Skeletal muscle satellite cell (primary cell): Measurements from ENCODE around the gene APBB2.
"Not testable (repeated sequence)": the region's sequence is repeated elsewhere in the genome, so short reads cannot be mapped to it uniquely, and the experiment has no call there.

Experiments
- H3K27me3 ChIP-seq: 2 replicates; pipeline ENCODE4 v1.7.0; 2013; ENCODE audit warnings: low read length; ENCODE audit not compliant: control insufficient read depth, insufficient read depth
- H3K36me3 ChIP-seq: 2 replicates; pipeline ENCODE4 v1.7.0; 2013; ENCODE audit warnings: mild to moderate bottlenecking, control low read depth, low read length; ENCODE audit not compliant: insufficient read depth
- H3K4me1 ChIP-seq: 2 replicates; pipeline ENCODE4 v1.7.0; 2013; ENCODE audit warnings: low read length; ENCODE audit not compliant: control insufficient read depth, insufficient read depth
- H3K4me2 ChIP-seq: 2 replicates; pipeline ENCODE4 v1.7.0; 2013; ENCODE audit warnings: mild to moderate bottlenecking, low read length
- H3K4me3 ChIP-seq: 2 replicates; pipeline ENCODE4 v1.7.0; 2013; ENCODE audit warnings: low read length
- H3K9ac ChIP-seq: 2 replicates; pipeline ENCODE4 v1.7.0; 2013; ENCODE audit warnings: mild to moderate bottlenecking, low read depth, low read length, moderate library complexity
- H3K9me3 ChIP-seq: replicated peaks from 2 replicates; pipeline ENCODE4 v1.7.0; 2013; ENCODE audit warnings: mild to moderate bottlenecking, control low read depth, low read length

The APBB2 gene

GRCh38 chr4:41154010-41154813 lies 60.1 kb downstream of the APBB2 start:
- Histone ChIP-seq H3K4me3 (no peak overlapping the region), H3K4me1 (peaks cover 66% of the 10 kb centered on the region), H3K36me3 (peaks cover 3% of the 10 kb centered on the region), H3K27me3 (no peaks in the 10 kb centered on the region), H3K4me2 (peak overlapping the region; percentile 68), H3K9ac (peak overlapping the region; percentile 70), H3K9me3 (no peaks in the 10 kb centered on the region)

- Histone ChIP-seq H3K4me2 (no peak overlapping the region), H3K9ac (no peak overlapping the region), H3K9me3 (no peaks in the 10 kb centered on the region), H3K27me3 (no peaks in the 10 kb centered on the region), H3K4me1 (peaks cover 65% of the 10 kb centered on the region), H3K4me3 (no peak overlapping the region), H3K36me3 (no peaks in the 10 kb centered on the region)
These were observed 63.9 kb downstream of the APBB2 start for GRCh38 chr4:41150401-41150800.

DNA sequence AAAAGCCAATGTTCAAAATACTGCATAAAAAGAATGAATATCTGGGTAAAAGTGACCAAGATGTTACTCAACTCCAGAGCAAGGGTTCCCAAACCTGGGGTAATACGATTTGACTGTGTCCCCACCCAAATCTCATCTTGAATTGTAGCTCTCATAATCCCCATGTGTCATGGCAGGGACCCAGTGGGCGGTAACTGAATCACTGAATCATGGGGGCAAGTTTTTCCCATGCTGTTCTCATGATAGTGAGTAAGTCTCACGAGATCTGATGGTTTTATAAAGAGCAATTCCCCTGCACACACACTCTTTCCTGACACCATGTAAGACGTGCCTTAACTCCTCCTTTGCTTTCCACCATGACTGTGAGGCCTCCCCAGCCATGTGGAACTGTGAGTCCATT lies 64.8 kb downstream of the APBB2 start:
- not testable (repeated sequence) for H3K9ac ChIP-seq, H3K9me3 ChIP-seq, H3K36me3 ChIP-seq, H3K27me3 ChIP-seq, H3K4me3 ChIP-seq, H3K4me2 ChIP-seq
- H3K4me1 ChIP-seq: peaks cover 65% of the 10 kb centered on the region

DNA sequence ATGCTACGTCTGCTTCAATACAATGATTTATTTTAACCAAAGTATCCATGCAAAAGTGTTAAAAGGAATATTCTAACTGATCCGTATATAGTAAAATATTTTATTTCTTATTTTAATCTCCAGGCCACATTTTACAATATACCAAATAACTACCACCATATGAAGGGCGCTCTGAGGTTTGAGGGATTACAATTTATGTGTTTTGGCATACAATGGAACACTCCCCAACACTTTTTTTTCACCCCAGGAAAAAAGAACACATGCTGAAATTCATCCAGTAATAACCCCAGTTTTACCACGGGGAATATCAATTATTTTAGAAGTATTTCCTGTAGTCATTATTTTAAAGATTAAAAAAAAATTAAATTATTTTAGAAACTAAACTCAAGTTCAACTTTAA lies 65.4 kb downstream of the APBB2 start:
- Histone ChIP-seq H3K36me3 (no peaks in the 10 kb centered on the region), H3K4me2 (no peak overlapping the region), H3K4me3 (no peak overlapping the region), H3K4me1 (peaks cover 65% of the 10 kb centered on the region), H3K9ac (no peak overlapping the region), H3K27me3 (no peaks in the 10 kb centered on the region), H3K9me3 (no peaks in the 10 kb centered on the region)

GRCh38 chr4:41148292-41148691 lies 66.0 kb downstream of the APBB2 start:
- no peak overlapping the region for H3K9ac ChIP-seq
- H3K27me3 ChIP-seq: no peaks in the 10 kb centered on the region
- H3K4me2 ChIP-seq: peak overlapping the region; percentile 0
- no peaks in the 10 kb centered on the region for H3K9me3 ChIP-seq
- H3K4me3 ChIP-seq: no peak overlapping the region
- H3K36me3 ChIP-seq: no peaks in the 10 kb centered on the region
- peaks cover 64% of the 10 kb centered on the region for H3K4me1 ChIP-seq

DNA sequence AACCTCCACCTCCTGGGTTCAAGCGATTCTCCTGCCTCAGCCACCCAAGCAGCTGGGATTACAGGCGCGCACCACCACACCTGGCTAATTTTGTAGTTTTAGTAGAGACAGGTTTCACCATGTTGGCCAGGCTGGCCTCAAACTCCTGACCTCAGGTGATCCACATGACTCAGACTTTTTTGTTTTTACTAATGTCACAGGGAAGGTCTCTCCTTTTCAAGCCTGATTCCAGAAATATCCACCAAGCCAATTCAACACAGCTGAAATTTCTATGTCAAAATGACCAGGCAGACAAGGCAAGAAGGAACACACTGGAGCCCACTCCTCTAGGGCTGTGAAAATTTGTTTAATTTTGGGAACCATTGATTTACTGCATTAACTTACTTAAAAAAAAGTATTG lies 66.8 kb downstream of the APBB2 start:
- H3K4me2 ChIP-seq: not testable (repeated sequence)

DNA sequence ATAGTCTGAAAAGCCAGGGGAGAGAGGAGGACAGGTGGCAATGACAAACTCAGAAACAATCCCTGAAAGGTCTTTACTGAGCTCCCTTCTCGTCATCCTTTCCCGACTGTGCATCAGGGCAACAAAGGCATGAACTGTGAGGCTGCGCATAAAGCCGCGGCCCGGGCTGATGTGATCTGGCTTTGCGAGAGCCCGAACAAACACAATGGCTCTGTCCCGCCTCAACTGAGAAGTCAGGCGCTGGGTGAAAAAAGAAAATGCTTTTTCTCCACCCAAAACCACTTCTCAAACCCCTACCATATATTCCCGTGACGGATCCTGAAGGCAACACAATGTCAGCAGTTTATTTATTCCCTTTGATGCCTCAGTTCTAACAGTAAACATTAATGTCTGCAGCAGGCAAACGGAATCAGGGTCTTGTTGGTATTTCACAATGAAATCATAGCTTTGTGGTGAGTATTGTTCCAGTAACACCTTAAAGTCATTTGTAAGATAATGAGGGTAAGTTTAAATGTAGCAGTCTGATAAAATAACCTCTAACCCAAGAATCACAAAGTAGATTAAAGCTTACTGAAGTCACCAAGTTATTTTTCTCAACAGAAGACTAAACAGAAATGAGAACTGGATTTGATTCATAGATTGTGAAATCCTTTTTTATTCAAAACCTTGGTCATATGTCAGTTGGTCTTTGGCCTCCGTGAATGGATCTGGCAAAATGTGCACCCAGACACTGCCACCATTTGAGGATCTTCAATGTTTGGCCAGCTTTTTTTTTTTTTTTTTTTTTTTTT lies 67.4 kb downstream of the APBB2 start:
- H3K9ac ChIP-seq: peak overlapping the region; percentile 55
- H3K36me3 ChIP-seq: no peaks in the 10 kb centered on the region
- H3K4me3 ChIP-seq: no peak overlapping the region

More for the DNA sequence above, 66.8 kb downstream of the APBB2 start:
- H3K4me3 ChIP-seq, H3K36me3 ChIP-seq, H3K9ac ChIP-seq, H3K27me3 ChIP-seq, H3K9me3 ChIP-seq: not testable (repeated sequence)
- H3K4me1 ChIP-seq: peaks cover 69% of the 10 kb centered on the region

GRCh38 chr4:41146196-41146595 lies 68.1 kb downstream of the APBB2 start:
- peaks cover 6% of the 10 kb centered on the region for H3K36me3 ChIP-seq
- H3K9me3 ChIP-seq: no peaks in the 10 kb centered on the region
- H3K9ac ChIP-seq: peak overlapping the region; percentile 55
- H3K4me1 ChIP-seq: peaks cover 83% of the 10 kb centered on the region
- H3K4me2 ChIP-seq: peak overlapping the region; percentile 69
- H3K4me3 ChIP-seq: no peak overlapping the region
- H3K27me3 ChIP-seq: no peaks in the 10 kb centered on the region

More for the DNA sequence above, 67.4 kb downstream of the APBB2 start:
- Histone ChIP-seq H3K4me1 (peaks cover 76% of the 10 kb centered on the region), H3K4me2 (peak overlapping the region; percentile 69), H3K9me3 (no peaks in the 10 kb centered on the region), H3K27me3 (no peaks in the 10 kb centered on the region)

- Histone ChIP-seq H3K4me2 (peak overlapping the region; percentile 40), H3K9ac (peak overlapping the region; percentile 79), H3K27me3 (no peaks in the 10 kb centered on the region), H3K9me3 (no peaks in the 10 kb centered on the region), H3K36me3 (peaks cover 12% of the 10 kb centered on the region), H3K4me1 (peaks cover 86% of the 10 kb centered on the region), H3K4me3 (no peak overlapping the region)
These were observed 68.7 kb downstream of the APBB2 start for GRCh38 chr4:41145571-41146078.

GRCh38 chr4:41144812-41145211 lies 69.5 kb downstream of the APBB2 start:
- Histone ChIP-seq H3K4me3 (peak overlapping the region; percentile 20), H3K9me3 (no peaks in the 10 kb centered on the region), H3K27me3 (no peaks in the 10 kb centered on the region), H3K4me1 (peaks cover 85% of the 10 kb centered on the region), H3K36me3 (peaks cover 18% of the 10 kb centered on the region), H3K9ac (peak overlapping the region; percentile 79), H3K4me2 (peak overlapping the region; percentile 40)

- Histone ChIP-seq H3K36me3 (peaks cover 18% of the 10 kb centered on the region), H3K27me3 (no peaks in the 10 kb centered on the region), H3K9me3 (no peaks in the 10 kb centered on the region), H3K4me1 (peaks cover 79% of the 10 kb centered on the region), H3K4me2 (peak overlapping the region; percentile 75), H3K4me3 (peak overlapping the region; percentile 30), H3K9ac (peak overlapping the region; percentile 79)
These were observed 70.3 kb downstream of the APBB2 start for GRCh38 chr4:41144040-41144379.
